ENCODE measurements around the gene TFR2.

Gene TFR2

GRCh38 chr7:100641463-100641859 lies at the start of gene TFR2:
Gene TFR2 (minus strand): TSS chr7:100641552. CDS start chr7:100641509, 43 bp downstream.
- DNase-seq: no peak

- no peak for DNase-seq
Observed at GRCh38 chr7:100689230-100690135, 48.1 kb upstream of the TFR2 start.

GRCh38 chr7:100688326-100688860 lies 47.0 kb upstream of the TFR2 start:
- DNase-seq: no peak

GRCh38 chr7:100687751-100688300 lies 46.5 kb upstream of the TFR2 start:
- no peak for DNase-seq

- no peak for DNase-seq
Observed at GRCh38 chr7:100687261-100687660, 45.9 kb upstream of the TFR2 start.

GRCh38 chr7:100686822-100687211 lies 45.5 kb upstream of the TFR2 start:
- no peak for DNase-seq

- DNase-seq: no peak
Observed at GRCh38 chr7:100686201-100686821, 45.0 kb upstream of the TFR2 start.

- DNase-seq: no peak
Observed at GRCh38 chr7:100685631-100686145, 44.3 kb upstream of the TFR2 start.

- no peak for DNase-seq
Observed at GRCh38 chr7:100685049-100685605, 43.8 kb upstream of the TFR2 start.

- DNase-seq: no peak
Observed at GRCh38 chr7:100684534-100685042, 43.2 kb upstream of the TFR2 start.

GRCh38 chr7:100683659-100684533 lies 42.5 kb upstream of the TFR2 start:
- no peak for DNase-seq

- DNase-seq: no peak
Observed at GRCh38 chr7:100682991-100683658, 41.8 kb upstream of the TFR2 start.

- DNase-seq: no peak
Observed at GRCh38 chr7:100682228-100682741, 40.9 kb upstream of the TFR2 start.

GRCh38 chr7:100681491-100682227 lies 40.3 kb upstream of the TFR2 start:
- no peak for DNase-seq

- DNase-seq: peak in 2 of 51 donors; percentile 18 to 62
Observed at GRCh38 chr7:100680576-100681271, 39.4 kb upstream of the TFR2 start.

GRCh38 chr7:100679927-100680575 lies 38.7 kb upstream of the TFR2 start:
- no peak for DNase-seq

- no peak for DNase-seq
Observed at GRCh38 chr7:100679129-100679926, 38.0 kb upstream of the TFR2 start.

Data from hypothalamus (tissue), 51 donors.